B cell (primary cell): ENCODE results near the gene CACTIN. TPM values are rescaled to one million over a fixed set of nuclear protein-coding genes. Genes with fewer than 3 reads are reported as not detected.

Experiments
- ATAC-seq: fragments of 200-7000 bp; cut with Tn5 transposase; one replicate; pipeline ENCODE4 v1.10.0; 2021; ENCODE audit warnings: low read depth, mild to moderate bottlenecking, moderate number of reproducible peaks, moderate library complexity
- CTCF ChIA-PET: fragments of 350-600 bp; sonication (Branson Sonifier 250); formaldehyde crosslinking; loops from one replicate; lab custom pipeline; 2021; ENCODE audit warnings: antibody characterized with exemption, inconsistent platforms; lab: Charles Lee
- POLR2A ChIA-PET: fragments of 350-600 bp; sonication (Branson Sonifier 250); formaldehyde crosslinking; loops from one replicate; lab custom pipeline; 2021; ENCODE audit warnings: antibody characterized with exemption; lab: Charles Lee
- DNase-seq: peaks from one replicate; pipeline ENCODE4 v3.0.0; 2013
- H2AFZ ChIP-seq: 2 replicates; pipeline ENCODE4 v1.6.1; 2012; ENCODE audit warnings: mild to moderate bottlenecking, low read depth, low read length; ENCODE audit not compliant: insufficient read depth, poor library complexity, severe bottlenecking
- H3K27ac ChIP-seq, 2 donors: 1 replicate in 1 of 2; 2 replicates in 1 of 2; pipeline ENCODE4 v1.5.1; 2012 to 2013; ENCODE audit warnings: low read length in 2 of 2, mild to moderate bottlenecking in 2 of 2, moderate library complexity in 1 of 2
- H3K27me3 ChIP-seq, 4 experiments: fragments of 200-600 bp in 1 of 4; sonication (generic) in 1 of 4; replicated peaks in 1 of 4; 1 replicate in 2 of 4; 2 replicates in 2 of 4; pipeline versions ENCODE4 v1.6.1 to v1.7.0; 2013 to 2016; ENCODE audit warnings: low read length in 3 of 4, mild to moderate bottlenecking in 2 of 4, mixed read lengths in 1 of 4, moderate library complexity in 1 of 4; ENCODE audit not compliant: insufficient read depth in 4 of 4, control insufficient read depth in 3 of 4; ENCODE audit errors: control extremely low read depth in 1 of 4
- H3K36me3 ChIP-seq, 2 experiments: replicated peaks in 1 of 2; 1 replicate in 1 of 2; 2 replicates in 1 of 2; pipeline versions ENCODE4 v1.6.1 to v1.7.1; 2013; ENCODE audit warnings: low read length in 1 of 2; ENCODE audit not compliant: insufficient read depth in 2 of 2, control insufficient read depth in 1 of 2; ENCODE audit errors: control extremely low read depth in 1 of 2, extremely low read depth in 1 of 2
- H3K4me1 ChIP-seq, 2 donors: fragments of 200-600 bp in 1 of 2; sonication (generic) in 1 of 2; 1 replicate in 1 of 2; 2 replicates in 1 of 2; pipeline versions ENCODE4 v1.5.1 to v1.6.1; 2013 to 2017; ENCODE audit warnings: low read length in 2 of 2; ENCODE audit not compliant: control insufficient read depth in 2 of 2, insufficient read depth in 2 of 2
- H3K4me2 ChIP-seq: replicated peaks from 2 replicates; pipeline ENCODE3; 2012; ENCODE audit warnings: mild to moderate bottlenecking, low read depth, low read length; ENCODE audit not compliant: poor library complexity, severe bottlenecking
- H3K4me3 ChIP-seq, 5 experiments: fragments of 200-600 bp in 1 of 5; sonication (generic) in 1 of 5; 1 replicate in 3 of 5; 2 replicates in 2 of 5; pipeline versions ENCODE4 v1.5.1 to v1.7.0; 2011 to 2016; ENCODE audit warnings: low read length in 4 of 5, mild to moderate bottlenecking in 4 of 5, low read depth in 2 of 5, control low read depth in 1 of 5, moderate library complexity in 1 of 5; ENCODE audit not compliant: insufficient read depth in 1 of 5; ENCODE audit errors: control extremely low read depth in 1 of 5, extremely low read depth in 1 of 5
- H3K79me2 ChIP-seq: fragments of 200-600 bp; sonication (generic); one replicate; pipeline ENCODE4 v1.6.0; 2016; ENCODE audit warnings: low read length; ENCODE audit not compliant: control insufficient read depth, insufficient read depth
- H3K9ac ChIP-seq: fragments of 200-600 bp; sonication (generic); 2 replicates; pipeline ENCODE4 v1.6.1; 2017; ENCODE audit warnings: mild to moderate bottlenecking, low read length, moderate library complexity
- H3K9me3 ChIP-seq, 3 donors: one replicate each; pipeline versions ENCODE4 v1.6.1 to v1.7.1; 2013; ENCODE audit warnings: low read length in 2 of 3; ENCODE audit not compliant: control insufficient read depth in 2 of 3, insufficient read depth in 1 of 3; ENCODE audit errors: control extremely low read depth in 1 of 3
- H4K20me1 ChIP-seq: 2 replicates; pipeline ENCODE4 v1.6.0; 2012; ENCODE audit warnings: mild to moderate bottlenecking, low read length; ENCODE audit not compliant: insufficient read depth, control insufficient read depth, poor library complexity, severe bottlenecking
- H3K27ac Mint-ChIP-seq: one replicate; pipeline ENCODE4 v1.8.0; 2021; ENCODE audit warnings: mixed read lengths
- H3K27me3 Mint-ChIP-seq: one replicate; pipeline ENCODE4 v1.8.0; 2021; ENCODE audit warnings: mixed read lengths
- H3K4me1 Mint-ChIP-seq: one replicate; pipeline ENCODE4 v1.8.0; 2021; ENCODE audit warnings: mixed read lengths
- H3K4me3 Mint-ChIP-seq: one replicate; pipeline ENCODE4 v1.8.0; 2021; ENCODE audit warnings: mixed read lengths
- H3K9me3 Mint-ChIP-seq: one replicate; pipeline ENCODE4 v1.8.0; 2022; ENCODE audit warnings: mixed read lengths; ENCODE audit not compliant: insufficient read depth
- EZH2 ChIP-seq: IDR thresholded peaks from 2 replicates; pipeline ENCODE4 v1.6.1; 2012; ENCODE audit warnings: borderline replicate concordance, low read depth, mild to moderate bottlenecking, moderate library complexity, low read length; ENCODE audit not compliant: insufficient read depth, poor library complexity, severe bottlenecking
- WGBS: methylation state at CpG from one replicate; pipeline ENCODE4 v1.1.5; 2013; ENCODE audit warnings: missing lambda C conversion rate; ENCODE audit not compliant: insufficient coverage; 5-methylcytosine and 5-hydroxymethylcytosine counted together
- intact Hi-C: fragments of 100-400 bp; cut with micrococcal nuclease; formaldehyde crosslinking; loops from one replicate; pipeline ENCODE4 v1.10.0; 2022
- polyA plus RNA-seq: library from polyadenylated mRNA; depleted of rRNA; stranded (reverse); fragments of >200 nt; gene quantifications from 2 replicates; pipeline ENCODE4 v1.2.3, GENCODE V29; 2012
- total RNA-seq, 2 donors: library from RNA; stranded (reverse); fragments of 120-200 nt in 1 of 2; gene quantifications; 1 replicate in 1 of 2; 2 replicates in 1 of 2; pipeline versions ENCODE4 v1.2.3 to v1.2.4, GENCODE V29; 2013 to 2022
- TF ChIP-seq, protein P1 (sequence below): fragments of 200-600 bp; IDR thresholded peaks from one replicate; pipeline ENCODE4 v1.8.0; 2022; ENCODE audit warnings: antibody characterized with exemption, mild to moderate bottlenecking

The CACTIN gene
- total and polyA plus RNA-seq, 2 donors (not counting 1 experiment from before 2014, with no cell fraction given) = 40.6 to 41.8 TPM

DNA sequence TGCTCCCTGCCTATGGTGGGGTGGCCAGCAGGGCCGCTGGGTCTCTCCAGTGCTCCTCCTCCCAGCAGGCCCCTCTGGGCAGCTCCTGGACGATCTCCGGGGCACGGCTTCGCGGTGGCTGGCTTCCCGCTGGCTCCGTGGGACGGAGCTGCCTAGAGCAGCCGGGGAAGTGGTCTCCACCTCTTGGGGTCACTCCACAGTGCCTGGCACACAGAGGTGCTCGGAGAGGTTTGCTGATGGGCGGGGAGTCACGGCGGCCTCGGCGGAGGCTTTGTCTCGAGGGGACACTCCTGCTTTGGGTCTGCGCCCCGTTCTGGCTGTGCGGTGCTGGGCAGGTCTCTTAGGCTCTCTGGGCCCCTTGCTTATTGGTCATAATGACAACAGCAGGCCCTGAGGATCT, 9.9 kb upstream of the CACTIN start:
- no peaks in the 10 kb centered on the region for H3K9me3 ChIP-seq
- peaks cover 0 to 8% of the 10 kb centered on the region in 2 experiments for H3K36me3 ChIP-seq
- no peaks in the 10 kb centered on the region for H3K4me1 ChIP-seq
- H3K79me2 ChIP-seq = no peaks in the 10 kb centered on the region
- TF ChIP-seq, protein P1, sequence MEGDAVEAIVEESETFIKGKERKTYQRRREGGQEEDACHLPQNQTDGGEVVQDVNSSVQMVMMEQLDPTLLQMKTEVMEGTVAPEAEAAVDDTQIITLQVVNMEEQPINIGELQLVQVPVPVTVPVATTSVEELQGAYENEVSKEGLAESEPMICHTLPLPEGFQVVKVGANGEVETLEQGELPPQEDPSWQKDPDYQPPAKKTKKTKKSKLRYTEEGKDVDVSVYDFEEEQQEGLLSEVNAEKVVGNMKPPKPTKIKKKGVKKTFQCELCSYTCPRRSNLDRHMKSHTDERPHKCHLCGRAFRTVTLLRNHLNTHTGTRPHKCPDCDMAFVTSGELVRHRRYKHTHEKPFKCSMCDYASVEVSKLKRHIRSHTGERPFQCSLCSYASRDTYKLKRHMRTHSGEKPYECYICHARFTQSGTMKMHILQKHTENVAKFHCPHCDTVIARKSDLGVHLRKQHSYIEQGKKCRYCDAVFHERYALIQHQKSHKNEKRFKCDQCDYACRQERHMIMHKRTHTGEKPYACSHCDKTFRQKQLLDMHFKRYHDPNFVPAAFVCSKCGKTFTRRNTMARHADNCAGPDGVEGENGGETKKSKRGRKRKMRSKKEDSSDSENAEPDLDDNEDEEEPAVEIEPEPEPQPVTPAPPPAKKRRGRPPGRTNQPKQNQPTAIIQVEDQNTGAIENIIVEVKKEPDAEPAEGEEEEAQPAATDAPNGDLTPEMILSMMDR = no peak
- no peak for TF ChIP-seq EZH2
- no peaks in the 10 kb centered on the region for H3K27me3 ChIP-seq
- Mint-ChIP-seq H3K27me3 (no peaks in the 10 kb centered on the region), H3K4me3 (no peak overlapping the region), H3K27ac (no peak overlapping the region), H3K9me3 (no peaks in the 10 kb centered on the region), H3K4me1 (no peaks in the 10 kb centered on the region)
- no peak for DNase-seq
- no peaks in the 10 kb centered on the region for H4K20me1 ChIP-seq
- H3K27ac ChIP-seq = no peak overlapping the region
- H3K4me3 ChIP-seq = no peak overlapping the region
- POLR2A ChIA-PET = no interaction called here
- H3K9ac ChIP-seq = no peak overlapping the region
- ATAC-seq = no peak
- CTCF ChIA-PET = no interaction called here
- WGBS = 96% methylated on average over 20 of the region's 20 CpGs
- no peak overlapping the region for H2AFZ ChIP-seq
- intact Hi-C loops = no loop called here
- H3K4me2 ChIP-seq = no peak overlapping the region

DNA sequence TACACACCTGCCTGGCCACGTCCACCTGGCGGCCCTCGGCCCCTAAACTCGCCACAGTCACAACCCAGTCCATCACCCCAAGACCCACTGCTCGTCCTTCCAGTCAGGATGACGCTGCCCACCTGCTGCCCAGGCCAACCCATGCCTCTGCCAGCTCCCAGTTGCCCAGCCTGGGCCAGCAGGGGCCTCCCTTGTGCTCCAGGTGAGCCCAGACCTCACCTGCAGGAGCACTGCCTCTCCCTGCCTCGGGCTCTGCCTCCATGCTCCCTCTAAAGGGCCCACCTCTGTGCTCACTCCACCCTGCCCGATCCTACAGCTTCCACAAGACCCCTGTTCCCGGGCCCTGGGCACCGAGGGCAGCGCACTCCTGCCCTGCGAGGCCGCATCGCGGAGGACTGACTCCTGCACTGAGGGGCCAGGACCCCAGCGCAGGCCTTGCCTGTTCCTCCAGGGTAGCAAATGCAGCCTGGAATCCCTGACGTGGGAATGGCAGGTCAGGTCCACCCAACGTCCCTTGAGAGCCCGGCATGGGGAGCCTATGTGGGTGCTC, 8.0 kb upstream of the CACTIN start:
- Histone ChIP-seq H3K79me2 (no peaks in the 10 kb centered on the region), H3K4me2 (no peak overlapping the region), H3K27ac (no peak overlapping the region), H3K27me3 (no peaks in the 10 kb centered on the region), H2AFZ (no peak overlapping the region), H3K4me1 (no peaks in the 10 kb centered on the region), H3K9me3 (no peaks in the 10 kb centered on the region), H3K9ac (no peak overlapping the region), H4K20me1 (no peaks in the 10 kb centered on the region), H3K36me3 (peaks cover 0 to 4% of the 10 kb centered on the region in 2 experiments), H3K4me3 (no peak overlapping the region)
- ChIA-PET CTCF (no interaction called here), POLR2A (no interaction called here)
- TF ChIP-seq, protein P1 = no peak
- TF ChIP-seq EZH2 = no peak
- 92% methylated on average over 19 of the region's 19 CpGs for WGBS
- ATAC-seq (no peak), DNase-seq (no peak)
- Mint-ChIP-seq H3K27me3 (no peaks in the 10 kb centered on the region), H3K27ac (peak overlapping the region; percentile 46), H3K4me3 (no peak overlapping the region), H3K9me3 (no peaks in the 10 kb centered on the region), H3K4me1 (no peaks in the 10 kb centered on the region)
- intact Hi-C loops = no loop called here
